GM12878 (cell line): ENCODE data around the gene RPL9. TPM values are rescaled to one million over a fixed set of nuclear protein-coding genes. Genes with fewer than 3 reads are reported as not detected.

Source experiments
- ATAC-seq: fragments of 200-7000 bp; cut with Tn5 transposase; 3 replicates; pipeline ENCODE4 v1.9.1; 2020; ENCODE audit warnings: mild to moderate bottlenecking, moderate library complexity
- BruUV-seq: library from RNA; stranded (reverse); fragments of 400-500 nt; replicated peaks from 2 replicates; lab custom pipeline; 2021; lab: Mats Ljungman, UMichigan
- CTCF ChIA-PET: fragments of 300-600 bp; sonication (Branson Sonifier 250); formaldehyde crosslinking; extraction: SDS; loops from one replicate; lab custom pipeline; 2021; ENCODE audit warnings: inconsistent platforms; lab: Yijun Ruan, JAX
- POLR2A ChIA-PET: fragments of 350-600 bp; formaldehyde crosslinking; extraction: SDS; loops from one replicate; lab custom pipeline; 2021; ENCODE audit warnings: inconsistent platforms; lab: Charles Lee
- RAD21 ChIA-PET: fragments of 300-600 bp; sonication (Branson Sonifier 250); formaldehyde crosslinking; loops from one replicate; lab custom pipeline; 2023; ENCODE audit warnings: antibody characterized with exemption; ENCODE audit not compliant: unreplicated experiment; lab: Charles Lee
- SMC1A ChIA-PET: fragments of 300-600 bp; sonication (Branson Sonifier 250); formaldehyde crosslinking; loops from one replicate; lab custom pipeline; 2023; ENCODE audit not compliant: unreplicated experiment, uncharacterized antibody; lab: Charles Lee
- DNase-seq: peaks from one replicate; pipeline ENCODE4 v3.0.0-alpha.2; 2011; ENCODE audit warnings: low read depth, low spot score
- FAIRE-seq: peaks from 3 replicates; lab custom pipeline; 2011; peaks lifted over from hg19 to GRCh38; lab: Jason Lieb, UNC
- H2AFZ ChIP-seq: 2 replicates; pipeline ENCODE4 v1.6.0; 2011; ENCODE audit warnings: low read depth, low read length, control low read depth; ENCODE audit not compliant: control insufficient read depth
- H3K27ac ChIP-seq: 2 replicates; pipeline ENCODE4 v1.5.1; 2011; ENCODE audit warnings: control low read depth; ENCODE audit not compliant: control insufficient read depth, insufficient read depth
- H3K27me3 ChIP-seq, 2 experiments: replicated peaks in 1 of 2; 2 replicates each; pipeline versions ENCODE4 v1.6.0 to v1.6.1; 2011; ENCODE audit warnings: low read length in 1 of 2; ENCODE audit not compliant: control insufficient read depth in 2 of 2, insufficient read depth in 2 of 2
- H3K36me3 ChIP-seq, 2 experiments: 2 replicates each; pipeline ENCODE4 v1.5.1; 2011; ENCODE audit warnings: low read length in 1 of 2; ENCODE audit not compliant: control insufficient read depth in 2 of 2, insufficient read depth in 2 of 2
- H3K4me1 ChIP-seq: 2 replicates; pipeline ENCODE4 v1.6.1; 2011; ENCODE audit warnings: mild to moderate bottlenecking, low read length, moderate library complexity, mixed read lengths; ENCODE audit not compliant: control insufficient read depth, insufficient read depth
- H3K4me2 ChIP-seq: 2 replicates; pipeline ENCODE4 v1.6.0; 2011; ENCODE audit warnings: control low read depth; ENCODE audit not compliant: control insufficient read depth, insufficient read depth
- H3K4me3 ChIP-seq: fragments of 200-600 bp; sonication (generic); 2 replicates; pipeline ENCODE4 v1.5.1; 2016
- H3K79me2 ChIP-seq: 2 replicates; pipeline ENCODE4 v1.6.0; 2011; ENCODE audit warnings: low read length; ENCODE audit not compliant: control insufficient read depth, insufficient read depth
- H3K9ac ChIP-seq: 2 replicates; pipeline ENCODE4 v1.8.0; 2011; ENCODE audit warnings: low read length, control low read depth, mixed read lengths; ENCODE audit not compliant: control insufficient read depth, insufficient read depth
- H3K9me3 ChIP-seq: replicated peaks from 3 replicates; pipeline ENCODE4 v1.5.1; 2011; ENCODE audit warnings: mild to moderate bottlenecking, low read length; ENCODE audit not compliant: control insufficient read depth, insufficient read depth
- H4K20me1 ChIP-seq: 2 replicates; pipeline ENCODE4 v1.6.0; 2011; ENCODE audit not compliant: control insufficient read depth, insufficient read depth
- BHLHE40 ChIP-seq, 2 experiments: fragments of 450-650 bp in 1 of 2; IDR thresholded peaks; 2 replicates each; pipeline ENCODE4 v1.6.1; 2011 to 2017; ENCODE audit warnings: low read depth in 2 of 2, borderline replicate concordance in 1 of 2, improper control_type of control experiment in 1 of 2, low read length in 1 of 2, mild to moderate bottlenecking in 1 of 2
- BMI1 ChIP-seq: fragments of 450-650 bp; IDR thresholded peaks from 2 replicates; pipeline ENCODE4 v1.6.1; 2016; ENCODE audit warnings: mild to moderate bottlenecking, moderate library complexity, borderline replicate concordance
- CBX3 ChIP-seq: fragments of 200-600 bp; sonication (generic); IDR thresholded peaks from 2 replicates; pipeline ENCODE4 v1.6.1; 2016; ENCODE audit warnings: low read depth, borderline replicate concordance
- CREB1 ChIP-seq: IDR thresholded peaks from 2 replicates; pipeline ENCODE4 v1.6.1; 2012; ENCODE audit warnings: low read depth, mild to moderate bottlenecking, inconsistent platforms
- ESRRA ChIP-seq: IDR thresholded peaks from 2 replicates; pipeline ENCODE4 v1.6.1; 2012; ENCODE audit warnings: mild to moderate bottlenecking, low read length, improper control_type of control experiment
- GATAD2B ChIP-seq: fragments of 450-650 bp; conservative IDR thresholded peaks from 2 replicates; pipeline ENCODE4 v1.6.1; 2017; ENCODE audit warnings: low read depth, mild to moderate bottlenecking, moderate library complexity
- IKZF1 ChIP-seq: fragments of 450-650 bp; conservative IDR thresholded peaks from 2 replicates; pipeline ENCODE4 v1.6.1; 2017; ENCODE audit warnings: antibody characterized with exemption, mild to moderate bottlenecking
- MLLT1 ChIP-seq: fragments of 450-650 bp; IDR thresholded peaks from 2 replicates; pipeline ENCODE4 v1.6.1; 2016; ENCODE audit warnings: mild to moderate bottlenecking
- MTA2 ChIP-seq: fragments of 450-650 bp; IDR thresholded peaks from 2 replicates; pipeline ENCODE4 v1.6.1; 2016; ENCODE audit warnings: low read depth, mild to moderate bottlenecking, moderate library complexity
- SIX5 ChIP-seq: IDR thresholded peaks from 2 replicates; pipeline ENCODE4 v1.6.1; 2011; ENCODE audit warnings: mild to moderate bottlenecking, low read depth, low read length, moderate library complexity; ENCODE audit not compliant: severe bottlenecking
- WGBS: methylation state at CpG from one replicate; pipeline ENCODE4 v1.1.6; 2016; ENCODE audit warnings: low lambda C conversion rate; ENCODE audit not compliant: insufficient replicate concordance, insufficient coverage; ENCODE audit errors: missing lambda C conversion rate; 5-methylcytosine and 5-hydroxymethylcytosine counted together
- in situ Hi-C: fragments of 300-500 bp; cut with MboI; formaldehyde crosslinking; loops from 9 replicates; pipeline ENCODE4 v1.14.3; 2018; ENCODE audit warnings: mixed read lengths
- intact Hi-C: fragments of 100-400 bp; cut with micrococcal nuclease; formaldehyde crosslinking; loops from one replicate; pipeline ENCODE4 v1.14.2; 2022; ENCODE audit not compliant: unreplicated experiment
- polyA plus RNA-seq, 11 experiments: library from polyadenylated mRNA; depleted of rRNA in 4 of 11; unstranded in 6 of 11; stranded (reverse) in 5 of 11; fragments of >200 nt; fragmentation: Nextera tagmentation in 4 of 11; fragmentation: Illumina TruSeq in 1 of 11; extraction: Ambion mirVana in 4 of 11; extraction: Trizol in 1 of 11; gene quantifications; 1 replicate in 1 of 11; 2 replicates in 10 of 11; pipeline versions ENCODE4 v1.2.1 to v1.2.3, GENCODE V29; 2011 to 2016; ENCODE audit warnings: inconsistent platforms in 2 of 11, missing spikeins in 2 of 11, low read depth in 1 of 11
- total RNA-seq, 4 experiments: library from RNA; depleted of rRNA in 3 of 4; stranded (reverse); fragments of >200 nt in 3 of 4; fragmentation: Illumina TruSeq in 1 of 4; extraction: Trizol in 1 of 4; gene quantifications; 2 replicates each; pipeline versions ENCODE4 v1.2.1 to v1.2.3, GENCODE V29; 2013 to 2021
- TF ChIP-seq, protein P1 (sequence below): IDR thresholded peaks from 2 replicates; pipeline ENCODE4 v1.6.1; 2011; ENCODE audit warnings: borderline replicate concordance, low read depth, mild to moderate bottlenecking, moderate library complexity, low read length; ENCODE audit not compliant: insufficient read depth, poor library complexity, severe bottlenecking

Gene RPL9
- total and polyA plus RNA-seq, 10 of the 15 experiments (the other 5 are each of a cell fraction or from before 2014, with no cell fraction given): 1,006 to 4,767 (median 2,910) TPM

GRCh38 chr4:39494354-39494753, 35.6 kb upstream of the RPL9 start:
- Histone ChIP-seq H3K4me3 (no peak overlapping the region), H3K36me3 (no peaks in the 10 kb centered on the region), H3K27me3 (no peaks in the 10 kb centered on the region), H3K9me3 (no peaks in the 10 kb centered on the region), H2AFZ (no peak overlapping the region), H3K79me2 (no peaks in the 10 kb centered on the region), H3K9ac (no peak overlapping the region), H4K20me1 (no peaks in the 10 kb centered on the region), H3K27ac (no peak overlapping the region), H3K4me2 (no peak overlapping the region), H3K4me1 (no peaks in the 10 kb centered on the region)
- FAIRE-seq (no peak), DNase-seq (no peak), ATAC-seq (no peak)
- intact Hi-C loops (no loop called here), in situ Hi-C loops (no loop called here)
- ChIA-PET RAD21 (no interaction called here), POLR2A (no interaction called here), SMC1A (interaction anchor here (0.6 to 1.3 kb wide), 2 partner anchors 25 to 115 kb away, joined by 3 read pairs; no protein-coding TSS in a partner anchor), CTCF (no interaction called here)
- 83% methylated on average over 1 of the region's 1 CpG for WGBS
- TF ChIP-seq GATAD2B (no peak), BHLHE40 (IDR thresholded peaks at IDR 0.05; ENCODE audit: borderline replicate concordance in 1 of 2, low read depth in 2 of 2, low read length in 1 of 2) (no peak)
- TF ChIP-seq, protein P1, sequence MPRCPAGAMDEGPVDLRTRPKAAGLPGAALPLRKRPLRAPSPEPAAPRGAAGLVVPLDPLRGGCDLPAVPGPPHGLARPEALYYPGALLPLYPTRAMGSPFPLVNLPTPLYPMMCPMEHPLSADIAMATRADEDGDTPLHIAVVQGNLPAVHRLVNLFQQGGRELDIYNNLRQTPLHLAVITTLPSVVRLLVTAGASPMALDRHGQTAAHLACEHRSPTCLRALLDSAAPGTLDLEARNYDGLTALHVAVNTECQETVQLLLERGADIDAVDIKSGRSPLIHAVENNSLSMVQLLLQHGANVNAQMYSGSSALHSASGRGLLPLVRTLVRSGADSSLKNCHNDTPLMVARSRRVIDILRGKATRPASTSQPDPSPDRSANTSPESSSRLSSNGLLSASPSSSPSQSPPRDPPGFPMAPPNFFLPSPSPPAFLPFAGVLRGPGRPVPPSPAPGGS: no peak
- BruUV-seq: no TSS peak

- no peak overlapping the region for H2AFZ ChIP-seq
- no peaks in the 10 kb centered on the region for H3K9me3 ChIP-seq
- H3K4me1 ChIP-seq: no peaks in the 10 kb centered on the region
- H3K4me3 ChIP-seq: no peak overlapping the region
- H3K27ac ChIP-seq: no peak overlapping the region
- BruUV-seq: no TSS peak
- H3K79me2 ChIP-seq: no peaks in the 10 kb centered on the region
- no peaks in the 10 kb centered on the region for H3K36me3 ChIP-seq
- in situ Hi-C loops (no loop called here), intact Hi-C loops (no loop called here)
- H3K9ac ChIP-seq: no peak overlapping the region
- FAIRE-seq (no peak), ATAC-seq (no peak), DNase-seq (no peak)
- 54% methylated on average over 2 of the region's 2 CpGs for WGBS
- ChIA-PET SMC1A (no interaction called here), POLR2A (no interaction called here), CTCF (no interaction called here), RAD21 (no interaction called here)
- H3K4me2 ChIP-seq: no peak overlapping the region
- H3K27me3 ChIP-seq: no peaks in the 10 kb centered on the region
- H4K20me1 ChIP-seq: no peaks in the 10 kb centered on the region
- TF ChIP-seq BMI1 (no peak), ESRRA (no peak), MLLT1 (no peak), MTA2 (no peak), CREB1 (no peak), SIX5 (no peak), IKZF1 (no peak), CBX3 (no peak)
These were observed 31.6 kb upstream of the RPL9 start for GRCh38 chr4:39490322-39490721.
